Mammary epithelial cell (primary cell): ENCODE measurements around the gene KIF6.

Source experiments
- EZH2 ChIP-seq: IDR thresholded peaks from 2 replicates; pipeline ENCODE4 v1.6.1; 2012; ENCODE audit warnings: low read length, inconsistent platforms, borderline replicate concordance
- TF ChIP-seq, protein P1 (sequence below), 2 donors: IDR thresholded peaks in 1 of 2; conservative IDR thresholded peaks in 1 of 2; 2 replicates each; pipeline ENCODE4 v1.5.1; 2011 to 2012; ENCODE audit warnings: inconsistent platforms in 2 of 2, low read length in 2 of 2, mild to moderate bottlenecking in 2 of 2, control low read depth in 1 of 2, low read depth in 1 of 2; ENCODE audit not compliant: insufficient read depth in 1 of 2; ENCODE audit errors: extremely low read depth in 1 of 2

DNA sequence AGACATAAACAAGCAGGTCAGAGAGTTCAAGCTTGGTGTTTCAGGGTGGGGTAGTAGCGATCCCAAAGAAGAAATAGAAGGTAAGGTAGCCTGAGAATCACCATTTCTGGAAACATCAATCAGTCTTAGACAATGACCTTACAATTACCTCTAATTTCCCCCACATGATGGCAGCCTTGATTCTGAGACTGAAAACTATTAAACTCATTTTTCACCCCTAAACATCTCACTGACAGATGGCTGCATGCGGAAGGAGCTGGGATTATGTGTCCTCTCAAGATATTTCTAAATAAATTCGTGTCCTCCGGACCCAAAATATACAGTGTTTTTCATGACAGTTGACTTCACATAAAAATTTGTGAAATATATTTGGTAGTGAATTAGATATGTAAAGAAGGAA lies 61.0 kb downstream of the KIF6 start:
- TF ChIP-seq, protein P1, sequence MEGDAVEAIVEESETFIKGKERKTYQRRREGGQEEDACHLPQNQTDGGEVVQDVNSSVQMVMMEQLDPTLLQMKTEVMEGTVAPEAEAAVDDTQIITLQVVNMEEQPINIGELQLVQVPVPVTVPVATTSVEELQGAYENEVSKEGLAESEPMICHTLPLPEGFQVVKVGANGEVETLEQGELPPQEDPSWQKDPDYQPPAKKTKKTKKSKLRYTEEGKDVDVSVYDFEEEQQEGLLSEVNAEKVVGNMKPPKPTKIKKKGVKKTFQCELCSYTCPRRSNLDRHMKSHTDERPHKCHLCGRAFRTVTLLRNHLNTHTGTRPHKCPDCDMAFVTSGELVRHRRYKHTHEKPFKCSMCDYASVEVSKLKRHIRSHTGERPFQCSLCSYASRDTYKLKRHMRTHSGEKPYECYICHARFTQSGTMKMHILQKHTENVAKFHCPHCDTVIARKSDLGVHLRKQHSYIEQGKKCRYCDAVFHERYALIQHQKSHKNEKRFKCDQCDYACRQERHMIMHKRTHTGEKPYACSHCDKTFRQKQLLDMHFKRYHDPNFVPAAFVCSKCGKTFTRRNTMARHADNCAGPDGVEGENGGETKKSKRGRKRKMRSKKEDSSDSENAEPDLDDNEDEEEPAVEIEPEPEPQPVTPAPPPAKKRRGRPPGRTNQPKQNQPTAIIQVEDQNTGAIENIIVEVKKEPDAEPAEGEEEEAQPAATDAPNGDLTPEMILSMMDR (conservative IDR thresholded peaks at IDR 0.05 in 1 of 2, IDR thresholded peaks at IDR 0.05 in 1 of 2; ENCODE audit: extremely low read depth in 1 of 2, insufficient read depth in 1 of 2, low read depth in 1 of 2, low read length in 2 of 2), result no peak
- no peak for TF ChIP-seq EZH2
